Epithelial cell of proximal tubule (primary cell): ENCODE measurements around the gene NECAP2. TPM values are rescaled to one million over a fixed set of nuclear protein-coding genes. Genes with fewer than 3 reads are reported as not detected.

Experiments used
- DNase-seq: peaks from one replicate; pipeline ENCODE4 v3.0.0-alpha.2; 2011; ENCODE audit warnings: low read depth
- H3K4me3 ChIP-seq: 2 replicates; pipeline ENCODE4 v1.5.1; 2011; ENCODE audit warnings: low read depth, mild to moderate bottlenecking, low read length
- total RNA-seq: library from RNA; depleted of rRNA; stranded (reverse); fragments of >200 nt; gene quantifications from 2 replicates; pipeline ENCODE4 v1.2.3, GENCODE V29; 2015
- TF ChIP-seq, protein P1 (sequence below): conservative IDR thresholded peaks from 2 replicates; pipeline ENCODE4 v1.5.1; 2012; ENCODE audit warnings: low read depth, mild to moderate bottlenecking, low read length

The NECAP2 gene, protein sequence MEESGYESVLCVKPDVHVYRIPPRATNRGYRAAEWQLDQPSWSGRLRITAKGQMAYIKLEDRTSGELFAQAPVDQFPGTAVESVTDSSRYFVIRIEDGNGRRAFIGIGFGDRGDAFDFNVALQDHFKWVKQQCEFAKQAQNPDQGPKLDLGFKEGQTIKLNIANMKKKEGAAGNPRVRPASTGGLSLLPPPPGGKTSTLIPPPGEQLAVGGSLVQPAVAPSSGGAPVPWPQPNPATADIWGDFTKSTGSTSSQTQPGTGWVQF
- 118 and 131 TPM in 2 replicates for total RNA-seq

DNA sequence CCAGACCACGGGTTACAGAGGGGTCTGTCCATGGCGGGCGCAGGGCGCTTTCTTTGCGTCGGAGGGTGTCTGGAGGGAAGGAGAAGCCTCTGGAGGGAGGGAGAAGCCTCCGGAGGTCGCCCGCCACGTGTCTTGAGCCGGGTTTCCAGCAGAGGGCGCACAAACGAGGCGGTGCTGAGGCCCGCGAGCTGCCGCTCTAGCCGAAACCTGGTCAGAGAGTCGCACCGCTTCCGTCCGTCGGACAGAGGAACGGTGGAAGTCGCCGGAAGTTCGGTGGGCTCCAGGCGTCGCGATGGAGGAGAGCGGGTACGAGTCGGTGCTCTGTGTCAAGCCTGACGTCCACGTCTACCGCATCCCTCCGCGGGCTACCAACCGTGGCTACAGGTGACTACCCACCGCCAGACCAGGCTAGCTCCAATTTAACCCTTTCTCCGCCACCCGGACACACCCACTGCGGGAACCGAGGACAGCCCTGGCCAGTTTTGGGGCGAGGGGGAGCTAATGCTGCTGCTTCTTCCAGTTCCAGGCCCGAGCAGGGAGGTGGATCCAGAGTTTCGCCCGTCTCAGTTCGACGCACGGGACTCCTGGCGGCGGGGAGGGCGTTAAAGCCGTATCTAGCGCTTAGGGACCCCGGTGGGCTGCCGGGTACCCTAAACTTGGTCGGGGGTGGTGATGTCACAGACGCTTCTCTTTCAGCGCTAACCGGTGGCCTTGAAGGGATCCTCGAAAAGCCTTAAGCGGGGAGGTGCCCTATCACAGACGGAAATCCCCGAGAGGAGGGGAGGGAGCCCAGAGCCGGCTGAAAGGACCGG is at the start of gene NECAP2:
NECAP2 (plus strand) TSS at position 255 of the 812 bp plus-strand sequence; CDS start at position 293, 38 bp downstream.
- TF ChIP-seq, protein P1, sequence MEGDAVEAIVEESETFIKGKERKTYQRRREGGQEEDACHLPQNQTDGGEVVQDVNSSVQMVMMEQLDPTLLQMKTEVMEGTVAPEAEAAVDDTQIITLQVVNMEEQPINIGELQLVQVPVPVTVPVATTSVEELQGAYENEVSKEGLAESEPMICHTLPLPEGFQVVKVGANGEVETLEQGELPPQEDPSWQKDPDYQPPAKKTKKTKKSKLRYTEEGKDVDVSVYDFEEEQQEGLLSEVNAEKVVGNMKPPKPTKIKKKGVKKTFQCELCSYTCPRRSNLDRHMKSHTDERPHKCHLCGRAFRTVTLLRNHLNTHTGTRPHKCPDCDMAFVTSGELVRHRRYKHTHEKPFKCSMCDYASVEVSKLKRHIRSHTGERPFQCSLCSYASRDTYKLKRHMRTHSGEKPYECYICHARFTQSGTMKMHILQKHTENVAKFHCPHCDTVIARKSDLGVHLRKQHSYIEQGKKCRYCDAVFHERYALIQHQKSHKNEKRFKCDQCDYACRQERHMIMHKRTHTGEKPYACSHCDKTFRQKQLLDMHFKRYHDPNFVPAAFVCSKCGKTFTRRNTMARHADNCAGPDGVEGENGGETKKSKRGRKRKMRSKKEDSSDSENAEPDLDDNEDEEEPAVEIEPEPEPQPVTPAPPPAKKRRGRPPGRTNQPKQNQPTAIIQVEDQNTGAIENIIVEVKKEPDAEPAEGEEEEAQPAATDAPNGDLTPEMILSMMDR = peak; percentile 51

GRCh38 chr1:16391411-16391810 is 49.1 kb upstream of the NECAP2 start:
- TF ChIP-seq, protein P1 = no peak
- DNase-seq = no peak
- H3K4me3 ChIP-seq = no peak overlapping the region

More for the DNA sequence above, at the start of gene NECAP2:
- peak within 1 kb of the TSS; percentile 83 for H3K4me3 ChIP-seq
- DNase-seq = peak; percentile 36

- no peak for DNase-seq
- H3K4me3 ChIP-seq = no peak overlapping the region
- TF ChIP-seq, protein P1 = no peak
Observed at GRCh38 chr1:16392740-16393569, 47.6 kb upstream of the NECAP2 start.

- TF ChIP-seq, protein P1 = peak; percentile 13
- no peak overlapping the region for H3K4me3 ChIP-seq
- DNase-seq = no peak
Observed at GRCh38 chr1:16393570-16394521, 46.7 kb upstream of the NECAP2 start.

GRCh38 chr1:16394977-16395376 is 45.5 kb upstream of the NECAP2 start:
- TF ChIP-seq, protein P1 = no peak
- no peak for DNase-seq
- no peak overlapping the region for H3K4me3 ChIP-seq

DNA sequence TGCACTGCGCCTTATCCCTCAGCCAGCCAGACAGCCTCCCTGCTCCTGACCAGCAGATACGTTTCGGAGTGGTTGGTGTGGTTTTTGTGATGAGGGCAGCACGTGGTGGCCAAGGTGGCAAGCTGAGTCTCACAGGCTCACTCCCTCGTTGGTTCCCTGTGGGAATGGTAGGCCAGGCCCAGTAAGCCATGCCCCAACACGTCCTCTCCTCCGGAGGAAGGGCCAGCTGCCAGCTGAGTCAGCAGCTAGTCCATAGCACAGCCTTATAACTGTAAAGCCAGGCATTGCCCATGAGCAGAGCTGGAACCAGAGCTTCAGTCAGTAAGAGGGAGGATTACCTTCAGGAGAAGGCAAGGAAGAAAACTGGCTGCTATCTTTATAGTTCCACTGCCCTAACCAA is 43.9 kb upstream of the NECAP2 start:
- TF ChIP-seq, protein P1 = no peak
- no peak for DNase-seq
- H3K4me3 ChIP-seq = no peak overlapping the region
